ENCODE measurements around the gene SNX20. TPM values are rescaled to one million over a fixed set of nuclear protein-coding genes. Genes with fewer than 3 reads are reported as not detected.

Gene SNX20
- total RNA-seq, 1 donor from 2014 or later, result 0.20 TPM

Other genes starting within 250 kb of the SNX20 start
- under 0.01 TPM in 2 replicates for gene NKD1, start 132.9 kb downstream of the SNX20 start, total RNA-seq
- gene NOD2, start 12.3 kb upstream of the SNX20 start, total RNA-seq, result 0.60 and 0.65 TPM in 2 replicates
- gene CYLD, start 60.8 kb upstream of the SNX20 start, total RNA-seq, result 22.0 and 32.1 TPM in 2 replicates